Heart left ventricle (tissue), 16 donors: Measurements from ENCODE around the gene GGCX. TPM values are rescaled to one million over a fixed set of nuclear protein-coding genes. Genes with fewer than 3 reads are reported as not detected.
"Not testable (repeated sequence)": the region's sequence is repeated elsewhere in the genome, so short reads cannot be mapped to it uniquely, and the experiment has no call there.

Experiments
- ATAC-seq, 4 donors: fragments of 200-7000 bp; cut with Tn5 transposase; one replicate each; pipeline ENCODE4 v1.9.1; 2020 to 2022; ENCODE audit warnings: moderate library complexity in 4 of 4, mild to moderate bottlenecking in 3 of 4, moderate number of reproducible peaks in 1 of 4
- DNase-seq, 5 donors: peaks; one replicate each; pipeline ENCODE4 v3.0.0-alpha.2; 2020
- H3K27ac ChIP-seq, 12 donors: fragments of 200-600 bp; sonication (generic) in 4 of 12; one replicate each; pipeline versions ENCODE4 v1.5.0 to v1.8.0; 2016 to 2022; ENCODE audit warnings: mild to moderate bottlenecking in 2 of 12
- H3K27me3 ChIP-seq, 9 donors: fragments of 200-600 bp; sonication (generic) in 2 of 9; one replicate each; pipeline versions ENCODE4 v1.5.1 to v1.8.0; 2016 to 2022; ENCODE audit warnings: mild to moderate bottlenecking in 3 of 9
- H3K36me3 ChIP-seq, 9 donors: fragments of 200-600 bp; sonication (generic) in 2 of 9; one replicate each; pipeline versions ENCODE4 v1.5.0 to v1.8.0; 2018 to 2022; ENCODE audit warnings: mild to moderate bottlenecking in 2 of 9
- H3K4me1 ChIP-seq, 12 donors: fragments of 200-600 bp; sonication (generic) in 4 of 12; one replicate each; pipeline versions ENCODE4 v1.5.0 to v1.8.0; 2016 to 2022; ENCODE audit warnings: mild to moderate bottlenecking in 3 of 12
- H3K4me3 ChIP-seq, 12 donors: fragments of 200-600 bp; sonication (generic) in 4 of 12; one replicate each; pipeline versions ENCODE4 v1.5.0 to v1.8.0; 2017 to 2022; ENCODE audit warnings: mild to moderate bottlenecking in 9 of 12, moderate library complexity in 4 of 12
- H3K9me3 ChIP-seq, 12 donors: fragments of 200-600 bp; sonication (generic) in 4 of 12; one replicate each; pipeline versions ENCODE4 v1.5.0 to v1.8.0; 2016 to 2022; ENCODE audit warnings: mild to moderate bottlenecking in 1 of 12
- CTCF ChIP-seq, 12 donors: fragments of 200-600 bp; sonication (generic) in 4 of 12; IDR thresholded peaks; one replicate each; pipeline versions ENCODE4 v1.5.0 to v1.8.0; 2018 to 2022; ENCODE audit warnings: antibody characterized with exemption in 12 of 12, mild to moderate bottlenecking in 5 of 12
- POLR2A ChIP-seq, 2 donors: fragments of 450-650 bp; IDR thresholded peaks; one replicate each; pipeline ENCODE4 v1.6.1; 2017; ENCODE audit warnings: antibody characterized with exemption in 2 of 2, mild to moderate bottlenecking in 2 of 2, moderate library complexity in 2 of 2
- WGBS, 4 donors: extraction: QIAGEN DNeasy Blood & Tissue Kit in 2 of 4; methylation state at CpG; one replicate each; pipeline versions ENCODE4 v1.1.5 to v1.1.7; 2013 to 2018; 5-methylcytosine and 5-hydroxymethylcytosine counted together
- intact Hi-C, 10 donors: fragments of 100-400 bp; cut with DNase I; formaldehyde crosslinking; loops; one replicate each; pipeline versions ENCODE4 v1.11.1 to v1.14.2; 2022
- polyA plus RNA-seq, 2 donors: library from polyadenylated mRNA; stranded (reverse); fragments of 200-250 nt; gene quantifications; one replicate each; pipeline ENCODE4 v1.2.3, GENCODE V29; 2013
- total RNA-seq, 9 donors: library from RNA; depleted of rRNA in 2 of 9; stranded (reverse); fragments of >200 nt in 2 of 9; fragmentation: NEBNext Ultra II Directional in 3 of 9; extraction: Animal tissue kit (Norgen Biotek cat#: 25700) in 3 of 9; gene quantifications; one replicate each; pipeline versions ENCODE4 v1.1.0 to v1.2.4, GENCODE V29; 2016 to 2023
- donor health status: ischemic (EF 13 %, LVEDD 7.1; RV severe dilation, severe dysfunction).
- donor health status: healthy with polysubstance abuse.
- donor health status: DM: no; HTN: yes; CAD: no.
- donor health status: DM: no; HTN: no; CAD: no.
- donor health status: ischemic (EF 25% LVEDD 6.9; RV normal size, moderate dysfunction).
- donor health status: ischemic (EF 25% LVEDD 5.7; RV mildly dilated, moderate dysfunction).
- donor health status: healthy.
- donor health status: DM: yes; HTN: yes; CAD: no.
- donor health status: ischemic (EF 35%, LVEDD 5.7; RV mildly dilated, moderate dysfunction).
- donor health status: nonischemic (EF 11% LVEDD 7.7; RV severe dilation, severe dysfunction).
- donor health status: DM: yes; HTN: yes; CAD: no.
- donor health status: PGD.
- donor health status: ischemic (EF 29% LVEDD 5.4; RV normal size, mild dysfunction).
- donor health status: nonischemic (EF 23%, LVEDD 6.1; RV moderate dilation, normal function).

The GGCX gene
- total and polyA plus RNA-seq, 11 donors: 12.6 to 30.7 (median 20.8) TPM

- WGBS, 4 donors: 62 to 79% (median 72%) methylated on average over 2 to 3 of the region's 3 CpGs; no CpG with 5 or more reads in 1 of the 4 donors
- ATAC-seq: no peak
- Histone ChIP-seq H3K4me1 (peaks cover 3 to 81% (median 63%) of the 10 kb centered on the region in 12 donors), H3K27me3 (no peaks in the 10 kb centered on the region), H3K4me3 (no peak overlapping the region), H3K9me3 (no peaks in the 10 kb centered on the region), H3K27ac (peak overlapping the region in 2 of 12 donors; percentile 2 to 26), H3K36me3 (peaks cover 0 to 27% (median 14%) of the 10 kb centered on the region in 9 donors)
- intact Hi-C loops: no loop called here
- TF ChIP-seq POLR2A (IDR thresholded peaks at IDR 0.05) (no peak), CTCF (IDR thresholded peaks at IDR 0.05) (no peak)
- no peak for DNase-seq
Observed at GRCh38 chr2:85593023-85593422, 31.7 kb upstream of the GGCX start.

- H3K27me3 ChIP-seq, DNase-seq, H3K4me3 ChIP-seq, intact Hi-C loops, H3K9me3 ChIP-seq, ATAC-seq: not testable (repeated sequence)
- H3K4me1 ChIP-seq: peaks cover 3 to 82% (median 70%) of the 10 kb centered on the region in 12 donors
- 90 to 97% (median 93%) methylated on average over 9 of the region's 9 CpGs for WGBS, 4 donors
- H3K27ac ChIP-seq: peak overlapping the region in 9 of 12 donors; percentile 54 to 97 (median 90)
- H3K36me3 ChIP-seq: peaks cover 0 to 20% (median 8%) of the 10 kb centered on the region in 9 donors
Observed at GRCh38 chr2:85592299-85592698, 31.0 kb upstream of the GGCX start.

- no peaks in the 10 kb centered on the region for H3K27me3 ChIP-seq
- 56 to 74% (median 60%) methylated on average over 11 to 12 of the region's 12 CpGs for WGBS, 4 donors
- no peaks in the 10 kb centered on the region for H3K9me3 ChIP-seq
- peaks cover 0 to 12% (median under 1%) of the 10 kb centered on the region in 9 donors for H3K36me3 ChIP-seq
- peaks cover 3 to 82% (median 70%) of the 10 kb centered on the region in 12 donors for H3K4me1 ChIP-seq
- ATAC-seq (no peak), DNase-seq (peak in 1 of 5 donors; percentile 50)
- peak overlapping the region; percentile 56 to 97 (median 88) for H3K27ac ChIP-seq
- intact Hi-C loops: no loop called here
- H3K4me3 ChIP-seq: no peak overlapping the region
- TF ChIP-seq CTCF (IDR thresholded peaks at IDR 0.05) (no peak), POLR2A (IDR thresholded peaks at IDR 0.05) (no peak)
Observed at GRCh38 chr2:85591563-85591962, 30.3 kb upstream of the GGCX start.

- WGBS, 4 donors: 55 to 84% (median 70%) methylated on average over 2 of the region's 2 CpGs
Observed at GRCh38 chr2:85590950-85591349, 29.7 kb upstream of the GGCX start.

More at GRCh38 chr2:85590950-85591349, 29.7 kb upstream of the GGCX start:
- no peak for ATAC-seq
- no peaks in the 10 kb centered on the region for H3K9me3 ChIP-seq
- TF ChIP-seq CTCF (IDR thresholded peaks at IDR 0.05) (no peak), POLR2A (IDR thresholded peaks at IDR 0.05) (no peak)
- peaks cover 9 to 83% (median 70%) of the 10 kb centered on the region in 12 donors for H3K4me1 ChIP-seq
- H3K36me3 ChIP-seq: peaks cover 0 to 12% (median 0%) of the 10 kb centered on the region in 9 donors
- DNase-seq: no peak
- H3K4me3 ChIP-seq: peak overlapping the region in 2 of 12 donors; percentile 23 to 29
- H3K27me3 ChIP-seq: no peaks in the 10 kb centered on the region
- H3K27ac ChIP-seq: peak overlapping the region; percentile 56 to 97 (median 88)
- intact Hi-C loops: no loop called here
